IMR-90 (cell line): ENCODE measurements around the gene DTHD1. TPM values are rescaled to one million over a fixed set of nuclear protein-coding genes. Genes with fewer than 3 reads are reported as not detected.

Experiments used
- ATAC-seq: fragments of 200-7000 bp; cut with Tn5 transposase; 2 replicates; pipeline ENCODE4 v1.9.1; 2020; ENCODE audit warnings: low read depth, mild to moderate bottlenecking, moderate library complexity
- BruUV-seq: library from RNA; stranded (reverse); fragments of 400-500 nt; replicated peaks from 2 replicates; lab custom pipeline; 2021; lab: Mats Ljungman, UMichigan
- CTCF ChIA-PET: fragments of 300-600 bp; formaldehyde crosslinking; extraction: SDS; loops from one replicate; lab custom pipeline; 2021; ENCODE audit warnings: antibody characterized with exemption; lab: Yijun Ruan, JAX
- POLR2A ChIA-PET: fragments of 300-600 bp; sonication (Branson Sonifier 250); formaldehyde crosslinking; loops from one replicate; lab custom pipeline; 2022; ENCODE audit warnings: antibody characterized with exemption; ENCODE audit not compliant: unreplicated experiment; lab: Charles Lee
- DNase-seq: peaks from one replicate; pipeline ENCODE4 v3.0.0; 2013
- H2AFZ ChIP-seq: replicated peaks from 2 replicates; pipeline ENCODE3; 2013; ENCODE audit warnings: low read length, mild to moderate bottlenecking; ENCODE audit not compliant: poor library complexity
- H2AK5ac ChIP-seq: 2 replicates; pipeline ENCODE4 v1.6.1; 2013; ENCODE audit warnings: low read depth, low read length, inconsistent platforms
- H2AK9ac ChIP-seq: replicated peaks from 2 replicates; pipeline ENCODE3; 2013; ENCODE audit warnings: mild to moderate bottlenecking, low read depth, low read length, moderate library complexity; ENCODE audit not compliant: poor library complexity
- H2BK120ac ChIP-seq: 2 replicates; pipeline ENCODE4 v1.6.1; 2013; ENCODE audit warnings: low read depth, low read length, inconsistent platforms
- H2BK15ac ChIP-seq: 3 replicates; pipeline ENCODE4 v1.6.1; 2013; ENCODE audit warnings: low read depth, low read length, inconsistent platforms
- H2BK20ac ChIP-seq: 2 replicates; pipeline ENCODE4 v1.6.1; 2013; ENCODE audit warnings: low read depth, mild to moderate bottlenecking, inconsistent platforms, low read length, moderate library complexity
- H2BK5ac ChIP-seq: 2 replicates; pipeline ENCODE4 v1.6.1; 2013; ENCODE audit warnings: mild to moderate bottlenecking, low read depth, low read length, inconsistent platforms; ENCODE audit not compliant: poor library complexity, severe bottlenecking
- H3K14ac ChIP-seq: replicated peaks from 2 replicates; pipeline ENCODE4 v1.6.1; 2013; ENCODE audit warnings: low read depth, low read length, inconsistent platforms
- H3K18ac ChIP-seq: 2 replicates; pipeline ENCODE4 v1.6.1; 2013; ENCODE audit warnings: low read depth, low read length, control low read depth
- H3K23ac ChIP-seq: 2 replicates; pipeline ENCODE4 v1.6.1; 2013; ENCODE audit warnings: low read depth, low read length, inconsistent platforms
- H3K27ac ChIP-seq: 2 replicates; pipeline ENCODE4 v1.5.1; 2013; ENCODE audit warnings: mild to moderate bottlenecking, control low read depth, low read length; ENCODE audit not compliant: insufficient read depth
- H3K27me3 ChIP-seq: 2 replicates; pipeline ENCODE4 v1.6.1; 2013; ENCODE audit warnings: low read length; ENCODE audit not compliant: control insufficient read depth, insufficient read depth
- H3K36me3 ChIP-seq: 2 replicates; pipeline ENCODE4 v1.6.1; 2013; ENCODE audit warnings: low read length, mixed read lengths; ENCODE audit not compliant: control insufficient read depth, insufficient read depth
- H3K4ac ChIP-seq: 2 replicates; pipeline ENCODE4 v1.6.1; 2013; ENCODE audit warnings: low read depth, low read length, inconsistent platforms
- H3K4me1 ChIP-seq: 2 replicates; pipeline ENCODE4 v1.6.1; 2013; ENCODE audit warnings: low read length, mixed read lengths; ENCODE audit not compliant: control insufficient read depth, insufficient read depth
- H3K4me2 ChIP-seq: 2 replicates; pipeline ENCODE4 v1.6.1; 2013; ENCODE audit warnings: low read depth, mild to moderate bottlenecking, control low read depth, low read length, moderate library complexity
- H3K4me3 ChIP-seq: 2 replicates; pipeline ENCODE4 v1.5.1; 2013; ENCODE audit warnings: low read depth, mild to moderate bottlenecking, control low read depth, low read length, moderate library complexity; ENCODE audit not compliant: insufficient read depth
- H3K56ac ChIP-seq: 2 replicates; pipeline ENCODE4 v1.6.1; 2013; ENCODE audit warnings: low read length, inconsistent platforms; ENCODE audit not compliant: insufficient read depth; ENCODE audit errors: extremely low read depth
- H3K79me1 ChIP-seq, 2 experiments: 2 replicates each; pipeline ENCODE4 v1.6.1; 2013; ENCODE audit warnings: low read length in 2 of 2, inconsistent platforms in 1 of 2, low read depth in 1 of 2
- H3K9ac ChIP-seq: 2 replicates; pipeline ENCODE4 v1.6.1; 2013; ENCODE audit warnings: low read depth, low read length, control low read depth
- H3K9me1 ChIP-seq: 2 replicates; pipeline ENCODE4 v1.6.1; 2013; ENCODE audit warnings: low read length, inconsistent platforms; ENCODE audit not compliant: insufficient read depth
- H3K9me3 ChIP-seq: 2 replicates; pipeline ENCODE4 v1.6.1; 2013; ENCODE audit warnings: low read length; ENCODE audit not compliant: control insufficient read depth, insufficient read depth
- H4K20me1 ChIP-seq: 2 replicates; pipeline ENCODE4 v1.6.1; 2013; ENCODE audit warnings: low read length, inconsistent platforms; ENCODE audit not compliant: insufficient read depth
- H4K5ac ChIP-seq: 2 replicates; pipeline ENCODE4 v1.6.1; 2013; ENCODE audit warnings: mild to moderate bottlenecking, low read depth, low read length, control low read depth
- H4K8ac ChIP-seq, 2 experiments: 2 replicates each; pipeline ENCODE4 v1.6.1; 2013; ENCODE audit warnings: low read depth in 2 of 2, low read length in 2 of 2, control low read depth in 1 of 2, inconsistent platforms in 1 of 2
- H4K91ac ChIP-seq: 2 replicates; pipeline ENCODE4 v1.6.1; 2013; ENCODE audit warnings: low read depth, low read length, inconsistent platforms; ENCODE audit not compliant: insufficient read depth
- BHLHE40 ChIP-seq: fragments of 150-350 bp; IDR thresholded peaks from 2 replicates; pipeline ENCODE4 v1.6.1; 2016; ENCODE audit warnings: mild to moderate bottlenecking, low read depth, low read length
- CEBPB ChIP-seq: IDR thresholded peaks from 2 replicates; pipeline ENCODE4 v1.6.1; 2012; ENCODE audit warnings: low read depth, low read length, improper control_type of control experiment
- CHD1 ChIP-seq: IDR thresholded peaks from 2 replicates; pipeline ENCODE4 v1.6.1; 2012; ENCODE audit warnings: low read depth, low read length, improper control_type of control experiment
- CTCF ChIP-seq: conservative IDR thresholded peaks from 2 replicates; pipeline ENCODE4 v1.5.1; 2012; ENCODE audit warnings: mild to moderate bottlenecking, low read depth, low read length, improper control_type of control experiment
- ELK1 ChIP-seq: fragments of 150-350 bp; IDR thresholded peaks from 2 replicates; pipeline ENCODE4 v1.6.1; 2016; ENCODE audit warnings: low read depth, mild to moderate bottlenecking, low read length, moderate library complexity, borderline replicate concordance
- FOS ChIP-seq: fragments of 150-350 bp; IDR thresholded peaks from 2 replicates; pipeline ENCODE4 v1.6.1; 2016; ENCODE audit warnings: low read depth, low read length
- MAFK ChIP-seq: IDR thresholded peaks from 2 replicates; pipeline ENCODE4 v1.6.1; 2012; ENCODE audit warnings: low read depth, low read length, improper control_type of control experiment
- MAZ ChIP-seq: IDR thresholded peaks from 2 replicates; pipeline ENCODE4 v1.6.1; 2012; ENCODE audit warnings: low read depth, mild to moderate bottlenecking, low read length, improper control_type of control experiment, moderate library complexity, borderline replicate concordance
- MXI1 ChIP-seq: IDR thresholded peaks from 2 replicates; pipeline ENCODE4 v1.6.1; 2012; ENCODE audit warnings: low read depth, mild to moderate bottlenecking, low read length, moderate library complexity, borderline replicate concordance
- NFE2L2 ChIP-seq: fragments of 150-350 bp; IDR thresholded peaks from 2 replicates; pipeline ENCODE4 v1.6.1; 2016; ENCODE audit warnings: low read depth, mild to moderate bottlenecking, low read length
- POLR2A ChIP-seq: IDR thresholded peaks from 2 replicates; pipeline ENCODE4 v1.6.1; 2012; ENCODE audit warnings: mild to moderate bottlenecking, low read depth, low read length
- RAD21 ChIP-seq: IDR thresholded peaks from 2 replicates; pipeline ENCODE4 v1.6.1; 2012; ENCODE audit warnings: low read length, improper control_type of control experiment
- RCOR1 ChIP-seq: IDR thresholded peaks from 2 replicates; pipeline ENCODE4 v1.6.1; 2012; ENCODE audit warnings: mild to moderate bottlenecking, low read length, improper control_type of control experiment; ENCODE audit not compliant: insufficient replicate concordance
- RFX5 ChIP-seq: IDR thresholded peaks from 2 replicates; pipeline ENCODE4 v1.8.0; 2012; ENCODE audit warnings: low read depth, mild to moderate bottlenecking, low read length, moderate library complexity
- SMC3 ChIP-seq: fragments of 150-350 bp; IDR thresholded peaks from 2 replicates; pipeline ENCODE4 v1.6.1; 2016; ENCODE audit warnings: low read depth, mild to moderate bottlenecking, antibody characterized with exemption, low read length, moderate library complexity
- USF2 ChIP-seq: fragments of 150-350 bp; IDR thresholded peaks from 2 replicates; pipeline ENCODE4 v1.6.1; 2017; ENCODE audit warnings: mild to moderate bottlenecking, antibody characterized with exemption, low read length, low read depth
- WGBS, 2 experiments: methylation state at CpG; one replicate each; pipeline versions ENCODE4 v1.1.5 to v1.1.7; 2013; ENCODE audit warnings: missing lambda C conversion rate in 2 of 2; ENCODE audit not compliant: insufficient read length in 1 of 2; ENCODE audit errors: extremely low coverage in 2 of 2; 5-methylcytosine and 5-hydroxymethylcytosine counted together
- dilution Hi-C: fragments of 300-500 bp; cut with HindIII; formaldehyde crosslinking; loops from one replicate; pipeline ENCODE4 v1.14.3; 2018; ENCODE audit warnings: low sequenced_read_pairs; ENCODE audit not compliant: unreplicated experiment
- in situ Hi-C: fragments of 300-500 bp; cut with MboI; formaldehyde crosslinking; loops from 3 replicates; pipeline ENCODE4 v1.14.3; 2019; ENCODE audit warnings: low sequenced_read_pairs, inconsistent platforms, mixed read lengths
- intact Hi-C: fragments of 100-400 bp; cut with micrococcal nuclease; formaldehyde crosslinking; loops from 2 replicates; pipeline ENCODE4 v1.10.0; 2022
- polyA plus RNA-seq, 3 experiments: library from polyadenylated mRNA; depleted of rRNA; stranded (reverse); fragments of >200 nt; gene quantifications; 2 replicates each; pipeline ENCODE4 v1.2.3, GENCODE V29; 2012; ENCODE audit warnings: low replicate concordance in 1 of 3
- total RNA-seq: library from RNA; depleted of rRNA; stranded (reverse); fragments of >200 nt; gene quantifications from 2 replicates; pipeline ENCODE4 v1.2.3, GENCODE V29; 2012

The DTHD1 gene
- total and polyA plus RNA-seq, 2 of the 4 experiments (the other 2 are of a cell fraction), result not detected

- no peak overlapping the region for H3K18ac ChIP-seq
- TF ChIP-seq FOS, result no peak
- TF ChIP-seq BHLHE40, result no peak
- TF ChIP-seq MAZ, result no peak
- no peak for TF ChIP-seq MXI1
- no peak for TF ChIP-seq CTCF
- TF ChIP-seq ELK1, result no peak
- TF ChIP-seq CEBPB, result no peak
- no peak for TF ChIP-seq RAD21
- TF ChIP-seq RFX5, result no peak
- TF ChIP-seq CHD1, result no peak
- no peak for TF ChIP-seq SMC3
- no peak for TF ChIP-seq MAFK
- no peak for TF ChIP-seq RCOR1
- no peak for TF ChIP-seq POLR2A
- TF ChIP-seq USF2, result no peak
- no peak for TF ChIP-seq NFE2L2
- no peaks in the 10 kb centered on the region for H3K79me1 ChIP-seq
- no peak overlapping the region for H2AK9ac ChIP-seq
- H3K56ac ChIP-seq, result no peak overlapping the region
- dilution Hi-C loops, result no loop called here
- H2BK120ac ChIP-seq, result no peak overlapping the region
- no peak overlapping the region for H3K14ac ChIP-seq
- no CpG with 5 or more reads among the region's 2 CpGs for WGBS, 2 experiments
- BruUV-seq, result no TSS peak
- ATAC-seq (no peak), DNase-seq (no peak)
- H3K23ac ChIP-seq, result no peak overlapping the region
- no peak overlapping the region for H4K8ac ChIP-seq
- no peaks in the 10 kb centered on the region for H4K20me1 ChIP-seq
- no peaks in the 10 kb centered on the region for H3K27me3 ChIP-seq
- in situ Hi-C loops, result no loop called here
- no peak overlapping the region for H3K4me2 ChIP-seq
- no peaks in the 10 kb centered on the region for H3K36me3 ChIP-seq
- H3K4me3 ChIP-seq, result no peak overlapping the region
- H3K27ac ChIP-seq, result no peak overlapping the region
- no peak overlapping the region for H2BK20ac ChIP-seq
- H4K91ac ChIP-seq, result no peak overlapping the region
- H3K9me1 ChIP-seq, result no peaks in the 10 kb centered on the region
- H2BK5ac ChIP-seq, result no peak overlapping the region
- CTCF ChIA-PET, result no interaction called here
- no peak overlapping the region for H2AK5ac ChIP-seq
- intact Hi-C loops, result no loop called here
- H2BK15ac ChIP-seq, result no peak overlapping the region
- POLR2A ChIA-PET, result no interaction called here
- H3K9ac ChIP-seq, result no peak overlapping the region
- no peak overlapping the region for H2AFZ ChIP-seq
- H4K5ac ChIP-seq, result no peak overlapping the region
- H3K4me1 ChIP-seq, result no peaks in the 10 kb centered on the region
- no peaks in the 10 kb centered on the region for H3K9me3 ChIP-seq
- no peak overlapping the region for H3K4ac ChIP-seq
These were observed 2.6 kb downstream of the DTHD1 start for GRCh38 chr4:36283912-36284465.
